Prostate gland (tissue), 2 donors: Measurements from ENCODE around the gene TSFM.

ENCODE experiments used
- CTCF ChIP-seq, 4 experiments: fragments of 200-600 bp in 2 of 4; fragments of 450-650 bp in 2 of 4; sonication (generic) in 2 of 4; IDR thresholded peaks; 1 replicate in 3 of 4; 2 replicates in 1 of 4; pipeline ENCODE4 v1.5.1; 2016 to 2019; ENCODE audit warnings: antibody characterized with exemption in 4 of 4, mild to moderate bottlenecking in 2 of 4, moderate library complexity in 2 of 4
- POLR2A ChIP-seq: fragments of 450-650 bp; IDR thresholded peaks from one replicate; pipeline ENCODE4 v1.6.1; 2016; ENCODE audit warnings: antibody characterized with exemption, mild to moderate bottlenecking

DNA sequence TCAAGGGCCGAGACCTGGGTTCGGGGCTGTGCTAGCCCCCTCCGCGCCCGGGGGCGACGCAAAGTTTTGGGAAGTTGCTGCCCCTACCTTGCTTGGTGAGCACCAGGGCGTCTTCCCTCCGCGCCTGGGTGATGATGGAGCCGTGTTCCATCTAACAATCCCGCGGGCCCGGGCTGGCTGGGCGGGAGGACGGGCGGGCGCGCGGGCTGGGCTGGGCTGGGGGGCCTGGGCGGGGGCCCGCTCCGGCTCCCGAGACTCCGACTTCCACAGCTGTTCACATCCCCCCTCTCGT is 63.6 kb downstream of the TSFM start:
- no peak for TF ChIP-seq CTCF (IDR thresholded peaks at IDR 0.05)
- TF ChIP-seq POLR2A = no peak
